Measurements from ENCODE around the gene ARHGEF28.

DNA sequence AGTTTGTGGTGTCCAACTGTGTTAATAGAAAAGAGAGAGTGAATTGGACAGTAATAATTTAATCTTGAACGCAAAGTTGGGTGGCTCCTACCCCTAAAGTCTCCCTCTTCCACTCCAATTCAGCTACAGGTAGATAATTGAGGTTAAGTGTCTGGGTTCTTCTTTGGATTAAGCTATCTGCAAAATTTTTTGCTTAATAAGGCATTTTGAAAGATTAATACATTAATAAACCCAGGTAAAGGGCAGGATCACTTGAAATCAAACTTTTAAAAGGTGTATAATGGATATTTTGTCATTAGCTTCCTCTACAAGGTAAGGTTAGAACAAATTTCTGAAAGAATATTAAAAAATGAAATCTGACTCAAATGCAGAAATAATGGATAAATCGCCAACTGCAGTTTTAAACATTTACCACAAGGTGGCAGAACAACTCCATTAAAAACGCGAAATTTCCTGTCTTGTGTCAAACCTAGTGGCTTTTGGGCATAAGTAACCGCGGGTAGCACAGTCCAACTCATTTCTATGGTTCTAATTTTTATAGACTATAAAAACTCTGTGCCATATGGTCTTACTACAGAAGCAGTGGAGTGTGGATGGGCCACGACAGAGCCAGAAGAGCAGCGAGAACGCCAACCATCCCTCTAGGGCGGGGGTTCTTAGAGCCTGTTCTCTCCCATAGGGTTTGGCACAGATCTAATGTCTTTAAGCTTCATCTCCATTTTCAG, 276.5 kb downstream of the ARHGEF28 start:
- TF ChIP-seq POLR2AphosphoS5 (IDR thresholded peaks at IDR 0.05; ENCODE audit: low read depth, low read length) (no peak), TAF1 (IDR thresholded peaks at IDR 0.05; ENCODE audit: borderline replicate concordance, insufficient read depth, low read length) (no peak), SIN3A (IDR thresholded peaks at IDR 0.05; ENCODE audit: borderline replicate concordance, insufficient read depth, low read length) (no peak), REST (IDR thresholded peaks at IDR 0.05; ENCODE audit: insufficient read depth in 1 of 2, low read depth in 2 of 2, low read length in 2 of 2) (no peak), FOXP2 (optimal IDR thresholded peaks at IDR 0.05; ENCODE audit: borderline replicate concordance, extremely low read depth, extremely low read length, insufficient read depth) (no peak)
